ENCODE measurements around the gene IQUB.

- TF ChIP-seq CTCF (IDR thresholded peaks at IDR 0.05) (peak; percentile 81), ZFX (IDR thresholded peaks at IDR 0.05; ENCODE audit: borderline replicate concordance) (no peak)
Measured at GRCh38 chr7:123537026-123537642, 2.7 kb upstream of the IQUB start.

Measured in 22Rv1 (cell line).